H9 (cell line): ENCODE results near the gene RBM19. TPM values are rescaled to one million over a fixed set of nuclear protein-coding genes. Genes with fewer than 3 reads are reported as not detected.
A peak's percentile ranks its signal among the peaks of the same experiment; 100 is the strongest.

ENCODE experiments used
- DNase-seq: peaks from one replicate; pipeline ENCODE4 v3.0.0-alpha.2; 2017
- H2AFZ ChIP-seq: one replicate; pipeline ENCODE4 v1.6.1; 2013; ENCODE audit warnings: mild to moderate bottlenecking, low read length, control low read depth, moderate library complexity
- H2AK5ac ChIP-seq: 2 replicates; pipeline ENCODE4 v1.6.1; 2013; ENCODE audit warnings: low read length, control low read depth, mixed read lengths; ENCODE audit not compliant: insufficient read length
- H2BK120ac ChIP-seq: one replicate; pipeline ENCODE4 v1.6.1; 2013; ENCODE audit warnings: low read depth, mild to moderate bottlenecking, low read length, control low read depth, inconsistent platforms; ENCODE audit not compliant: poor library complexity, severe bottlenecking
- H2BK12ac ChIP-seq: 2 replicates; pipeline ENCODE4 v1.6.1; 2013; ENCODE audit warnings: low read length, control low read depth, mixed read lengths, low read depth; ENCODE audit not compliant: insufficient read length
- H2BK15ac ChIP-seq: 2 replicates; pipeline ENCODE4 v1.6.1; 2013; ENCODE audit warnings: low read depth, low read length, control low read depth
- H2BK20ac ChIP-seq: one replicate; pipeline ENCODE4 v1.6.1; 2013; ENCODE audit warnings: low read depth, mild to moderate bottlenecking, low read length, control low read depth, inconsistent platforms; ENCODE audit not compliant: poor library complexity, severe bottlenecking
- H2BK5ac ChIP-seq: 2 replicates; pipeline ENCODE4 v1.6.1; 2013; ENCODE audit warnings: low read length, control low read depth, mixed read lengths; ENCODE audit not compliant: insufficient read length
- H3K14ac ChIP-seq: 2 replicates; pipeline ENCODE4 v1.6.1; 2013; ENCODE audit warnings: low read length, control low read depth; ENCODE audit not compliant: insufficient read depth
- H3K18ac ChIP-seq: 2 replicates; pipeline ENCODE4 v1.6.1; 2013; ENCODE audit warnings: low read depth, mild to moderate bottlenecking, mixed read lengths, low read length, control low read depth; ENCODE audit not compliant: insufficient read length
- H3K23ac ChIP-seq: 2 replicates; pipeline ENCODE4 v1.6.1; 2013; ENCODE audit warnings: low read length, control low read depth, mixed read lengths, low read depth; ENCODE audit not compliant: insufficient read length
- H3K23me2 ChIP-seq: 2 replicates; pipeline ENCODE4 v1.6.1; 2013; ENCODE audit warnings: low read depth, mild to moderate bottlenecking, mixed read lengths, low read length, control low read depth; ENCODE audit not compliant: insufficient read length, poor library complexity, severe bottlenecking
- H3K27ac ChIP-seq: 2 replicates; pipeline ENCODE4 v1.5.1; 2013; ENCODE audit warnings: low read length, control low read depth, mixed read lengths, low read depth; ENCODE audit not compliant: insufficient read length
- H3K27me3 ChIP-seq: 2 replicates; pipeline ENCODE4 v1.6.1; 2013; ENCODE audit warnings: low read length, control low read depth, inconsistent platforms; ENCODE audit not compliant: insufficient read depth
- H3K4ac ChIP-seq: 2 replicates; pipeline ENCODE4 v1.6.1; 2013; ENCODE audit warnings: low read depth, mild to moderate bottlenecking, control low read depth, inconsistent platforms, low read length, moderate library complexity
- H3K4me1 ChIP-seq: 2 replicates; pipeline ENCODE4 v1.6.1; 2013; ENCODE audit warnings: low read length, control low read depth, inconsistent platforms; ENCODE audit not compliant: insufficient read depth
- H3K4me2 ChIP-seq: 2 replicates; pipeline ENCODE4 v1.6.1; 2013; ENCODE audit warnings: low read length, control low read depth, mixed read lengths; ENCODE audit not compliant: insufficient read length, insufficient read depth
- H3K56ac ChIP-seq: 2 replicates; pipeline ENCODE4 v1.6.1; 2013; ENCODE audit warnings: low read depth, mild to moderate bottlenecking, mixed read lengths, low read length, control low read depth; ENCODE audit not compliant: insufficient read length
- H3K79me1 ChIP-seq: 2 replicates; pipeline ENCODE4 v1.6.1; 2013; ENCODE audit warnings: low read depth, mild to moderate bottlenecking, moderate library complexity, low read length, control low read depth, inconsistent platforms; ENCODE audit not compliant: insufficient read depth, poor library complexity, severe bottlenecking
- H3K79me2 ChIP-seq: 2 replicates; pipeline ENCODE4 v1.6.1; 2013; ENCODE audit warnings: low read length, control low read depth, inconsistent platforms; ENCODE audit not compliant: insufficient read depth
- H3K9ac ChIP-seq: 2 replicates; pipeline ENCODE4 v1.6.1; 2013; ENCODE audit warnings: low read length, control low read depth, mixed read lengths; ENCODE audit not compliant: insufficient read length; ENCODE audit errors: extremely low read depth
- H3K9me3 ChIP-seq: one replicate; pipeline ENCODE4 v1.6.1; 2013; ENCODE audit warnings: low read depth, low read length, inconsistent platforms; ENCODE audit not compliant: control insufficient read depth
- H3T11ph ChIP-seq: one replicate; pipeline ENCODE4 v1.6.1; 2013; ENCODE audit warnings: mild to moderate bottlenecking, low read length, control low read depth, inconsistent platforms
- H4K20me1 ChIP-seq: one replicate; pipeline ENCODE4 v1.6.1; 2013; ENCODE audit not compliant: control insufficient read depth, insufficient read length, insufficient read depth
- H4K5ac ChIP-seq: 2 replicates; pipeline ENCODE4 v1.6.1; 2013; ENCODE audit warnings: low read depth, mild to moderate bottlenecking, mixed read lengths, low read length, control low read depth; ENCODE audit not compliant: insufficient read length
- H4K8ac ChIP-seq: replicated peaks from 2 replicates; pipeline ENCODE4 v1.6.1; 2013; ENCODE audit warnings: low read length, control low read depth, mixed read lengths, low read depth; ENCODE audit not compliant: insufficient read length
- H4K91ac ChIP-seq: 2 replicates; pipeline ENCODE4 v1.6.1; 2013; ENCODE audit warnings: low read depth, mild to moderate bottlenecking, moderate library complexity, mixed read lengths, low read length, control low read depth; ENCODE audit not compliant: insufficient read length
- H3K27ac Mint-ChIP-seq, 3 experiments: 2 replicates in 2 of 3; 3 replicates in 1 of 3; pipeline ENCODE4 v1.8.0; 2020 to 2021; ENCODE audit warnings: mixed read lengths in 3 of 3, mild to moderate bottlenecking in 1 of 3, moderate library complexity in 1 of 3
- H3K27me3 Mint-ChIP-seq: 2 replicates; pipeline ENCODE4 v1.8.0; 2021; ENCODE audit warnings: low read depth, mild to moderate bottlenecking, moderate library complexity, mixed read lengths
- H3K36me3 Mint-ChIP-seq, 3 experiments: 2 replicates in 2 of 3; 3 replicates in 1 of 3; pipeline ENCODE4 v1.8.0; 2020 to 2021; ENCODE audit warnings: low read depth in 3 of 3, mixed read lengths in 3 of 3; ENCODE audit not compliant: insufficient read depth in 1 of 3
- H3K4me1 Mint-ChIP-seq, 2 experiments: 2 replicates each; pipeline ENCODE4 v1.8.0; 2020; ENCODE audit warnings: mixed read lengths in 2 of 2
- H3K4me3 Mint-ChIP-seq, 2 experiments: 2 replicates in 1 of 2; 3 replicates in 1 of 2; pipeline ENCODE4 v1.8.0; 2020 to 2021; ENCODE audit warnings: mild to moderate bottlenecking in 2 of 2, mixed read lengths in 2 of 2, moderate library complexity in 1 of 2
- H3K9me3 Mint-ChIP-seq, 2 experiments: 2 replicates in 1 of 2; 3 replicates in 1 of 2; pipeline ENCODE4 v1.8.0; 2020; ENCODE audit warnings: mild to moderate bottlenecking in 2 of 2, mixed read lengths in 2 of 2, moderate library complexity in 1 of 2
- CTCF ChIP-seq: fragments of 200-600 bp; sonication (generic); conservative IDR thresholded peaks from 3 replicates; pipeline ENCODE4 v1.8.0; 2021; ENCODE audit warnings: antibody characterized with exemption, mild to moderate bottlenecking
- WGBS: extraction: QIAGEN DNeasy Blood & Tissue Kit; methylation state at CpG from one replicate; pipeline ENCODE4 v1.1.7; 2013; ENCODE audit warnings: missing lambda C conversion rate, low lambda C conversion rate, mixed read lengths; ENCODE audit not compliant: insufficient read length; ENCODE audit errors: extremely low coverage; 5-methylcytosine and 5-hydroxymethylcytosine counted together
- total RNA-seq: library from RNA; stranded (reverse); gene quantifications from 2 replicates; pipeline ENCODE4 v1.2.1, GENCODE V29; 2021

The RBM19 gene
- total RNA-seq, 1 experiment from 2014 or later, result 32.2 TPM

- no peak overlapping the region for H3K4me2 ChIP-seq
These were observed 1.2 kb upstream of the RBM19 start for GRCh38 chr12:113967368-113967767.

More at GRCh38 chr12:113967368-113967767, 1.2 kb upstream of the RBM19 start:
- H3K23ac ChIP-seq, result no peak overlapping the region
- H2BK15ac ChIP-seq, result no peak overlapping the region
- no peak overlapping the region for H3T11ph ChIP-seq
- no peaks in the 10 kb centered on the region for H4K20me1 ChIP-seq
- no peak overlapping the region for H2BK5ac ChIP-seq
- H2AFZ ChIP-seq, result no peak overlapping the region
- no peak overlapping the region for H3K9ac ChIP-seq
- no peaks in the 10 kb centered on the region for H3K79me1 ChIP-seq
- no peak overlapping the region for H4K5ac ChIP-seq
- H3K56ac ChIP-seq, result no peak overlapping the region
- H3K14ac ChIP-seq, result no peak overlapping the region
- Mint-ChIP-seq H3K27me3 (peaks cover 30% of the 10 kb centered on the region), H3K4me3 (0 out of 5 replicates have a peak overlapping the region, but pooled peaks of 1 of the 2 experiments have one; percentile 2), H3K4me1 (peaks cover 15 to 24% of the 10 kb centered on the region in 2 experiments), H3K27ac (no peak overlapping the region), H3K36me3 (peaks cover 1 to 4% (median 3%) of the 10 kb centered on the region in 3 experiments; a peak in 5 of 7 replicates), H3K9me3 (no peaks in the 10 kb centered on the region)
- no peaks in the 10 kb centered on the region for H3K9me3 ChIP-seq
- H2AK5ac ChIP-seq, result no peak overlapping the region
- peak overlapping the region; percentile 87 for H3K18ac ChIP-seq
- H3K4me1 ChIP-seq, result no peaks in the 10 kb centered on the region; the same call in 1 of the 2 replicates
- H3K4ac ChIP-seq, result no peak overlapping the region
- no peaks in the 10 kb centered on the region for H3K27me3 ChIP-seq
- no CpG with 5 or more reads among the region's 4 CpGs for WGBS
- H2BK12ac ChIP-seq, result no peak overlapping the region
- no peak overlapping the region for H4K91ac ChIP-seq
- H3K79me2 ChIP-seq, result peaks cover 5% of the 10 kb centered on the region; the same call in 1 of the 2 replicates
- no peak for TF ChIP-seq CTCF
- no peak overlapping the region for H3K27ac ChIP-seq
- no peak overlapping the region for H2BK120ac ChIP-seq
- DNase-seq, result no peak
- no peak overlapping the region for H4K8ac ChIP-seq
- H2BK20ac ChIP-seq, result no peak overlapping the region
- H3K23me2 ChIP-seq, result peaks cover 6% of the 10 kb centered on the region
